HL-60 (cell line): Measurements from ENCODE around the gene LIX1L.
A peak's percentile ranks its signal among the peaks of the same experiment; 100 is the strongest.

Experiments used
- DNase-seq, 2 experiments: peaks; one replicate each; pipeline ENCODE4 v3.0.0-alpha.2; 2010 to 2020; ENCODE audit warnings: low read depth in 1 of 2, low spot score in 1 of 2
- H3K27ac ChIP-seq: fragments of 250-450 bp; sonication (Bioruptor Pico); replicated peaks from 2 replicates; pipeline ENCODE4 v1.5.1; 2020; ENCODE audit warnings: mild to moderate bottlenecking, moderate library complexity
- H3K27me3 ChIP-seq: fragments of 250-450 bp; sonication (Bioruptor Pico); 2 replicates; pipeline ENCODE4 v1.5.1; 2021; ENCODE audit warnings: mild to moderate bottlenecking, moderate library complexity; ENCODE audit not compliant: insufficient read depth, poor library complexity, severe bottlenecking
- H3K4me3 ChIP-seq: replicated peaks from 2 replicates; pipeline ENCODE4 v1.5.1; 2011; ENCODE audit warnings: mild to moderate bottlenecking, control low read depth, low read length; ENCODE audit not compliant: insufficient read depth
- CTCF ChIP-seq: IDR thresholded peaks from one replicate; pipeline ENCODE4 v1.5.1; 2011; ENCODE audit warnings: low read length, control low read depth, inconsistent platforms; ENCODE audit not compliant: insufficient read depth
- GABPA ChIP-seq: IDR thresholded peaks from 2 replicates; pipeline ENCODE4 v1.6.1; 2012; ENCODE audit warnings: low read depth
- POLR2AphosphoS5 ChIP-seq: IDR thresholded peaks from 2 replicates; pipeline ENCODE4 v1.6.1; 2012; ENCODE audit warnings: low read depth
- REST ChIP-seq: IDR thresholded peaks from 2 replicates; pipeline ENCODE4 v1.6.1; 2012; ENCODE audit warnings: low read depth; ENCODE audit not compliant: insufficient replicate concordance
- SPI1 ChIP-seq: IDR thresholded peaks from 2 replicates; pipeline ENCODE4 v1.6.1; 2012; ENCODE audit warnings: low read depth, mild to moderate bottlenecking, borderline replicate concordance

Gene LIX1L

GRCh38 chr1:145893306-145894055 is 64.3 kb downstream of the LIX1L start:
- no peak for TF ChIP-seq GABPA
- TF ChIP-seq SPI1, result no peak
- TF ChIP-seq CTCF, result no peak
- no peak for TF ChIP-seq POLR2AphosphoS5
- no peak for TF ChIP-seq REST
- no peak for DNase-seq
- no peak overlapping the region for H3K27ac ChIP-seq

GRCh38 chr1:145892486-145893087 is 65.2 kb downstream of the LIX1L start:
- DNase-seq, result no peak
- Histone ChIP-seq H3K4me3 (no peak overlapping the region), H3K27ac (no peak overlapping the region), H3K27me3 (no peaks in the 10 kb centered on the region)
- no peak for TF ChIP-seq CTCF
- TF ChIP-seq GABPA, result no peak
- no peak for TF ChIP-seq POLR2AphosphoS5
- TF ChIP-seq SPI1, result no peak
- TF ChIP-seq REST, result no peak

More at GRCh38 chr1:145893306-145894055, 64.3 kb downstream of the LIX1L start:
- Histone ChIP-seq H3K4me3 (no peak overlapping the region), H3K27me3 (no peaks in the 10 kb centered on the region)

- Histone ChIP-seq H3K27me3 (no peaks in the 10 kb centered on the region), H3K4me3 (no peak overlapping the region), H3K27ac (no peak overlapping the region)
- TF ChIP-seq SPI1 (no peak), POLR2AphosphoS5 (no peak), GABPA (no peak), CTCF (peak; percentile 95)
- DNase-seq, result peak; percentile 48 to 61
Measured at GRCh38 chr1:145891587-145892485, 66.0 kb downstream of the LIX1L start.
